ENCODE results near the gene PCDH9.

The PCDH9 gene

DNA sequence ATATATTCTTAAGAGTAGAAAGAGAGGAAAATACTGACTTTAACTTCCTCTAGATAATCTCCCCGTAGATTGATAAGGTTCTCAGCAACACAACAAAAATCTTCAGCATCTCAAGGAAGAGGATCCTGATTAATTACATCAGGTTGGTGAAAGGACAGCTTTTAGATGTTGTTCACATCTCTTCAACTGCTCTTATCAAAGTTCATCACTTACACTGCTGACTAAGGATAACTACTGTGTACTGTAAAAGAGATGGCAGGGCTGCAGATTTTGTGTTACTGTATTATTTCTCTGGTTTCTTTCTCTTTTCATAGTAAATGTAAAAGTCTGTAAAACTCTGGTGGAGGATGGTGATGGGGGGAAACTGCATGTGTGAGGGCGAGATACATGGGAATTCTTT lies 133.7 kb downstream of the PCDH9 start:
- H3K4me3 ChIP-seq (ENCODE audit: low read length) = no peak overlapping the region
- no peak overlapping the region for H3K9ac ChIP-seq (ENCODE audit: low read depth, low read length)
- H3K27ac ChIP-seq (ENCODE audit: low read depth, low read length) = no peak overlapping the region
- H3K4me1 ChIP-seq (ENCODE audit: insufficient read depth, low read length) = no peaks in the 10 kb centered on the region
- no peaks in the 10 kb centered on the region for H3K9me3 ChIP-seq (ENCODE audit: insufficient read depth, low read depth, low read length)
- no peaks in the 10 kb centered on the region for H3K27me3 ChIP-seq (ENCODE audit: insufficient read depth, low read length)
- 83% methylated on average over 1 of the region's 2 CpGs for WGBS
- no peaks in the 10 kb centered on the region for H3K36me3 ChIP-seq (ENCODE audit: insufficient read depth, low read length)

DNA sequence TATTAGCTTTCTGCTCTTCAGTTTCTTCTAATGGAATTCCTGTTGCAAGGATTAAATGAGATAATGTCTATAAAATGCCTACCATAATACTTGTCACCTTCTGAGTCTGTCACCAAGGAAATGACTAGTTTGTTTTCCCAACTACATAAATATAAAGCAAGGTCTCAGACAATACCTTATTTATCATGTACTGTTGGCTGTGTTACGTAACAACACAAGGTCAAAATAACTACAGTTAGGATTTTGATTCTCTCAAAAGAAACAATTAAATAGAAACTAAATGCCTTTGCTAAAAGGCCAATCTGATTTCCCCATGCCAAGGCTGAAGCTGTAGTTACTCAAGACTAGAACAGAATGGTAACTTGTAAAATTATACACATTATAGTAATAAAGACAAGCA lies 134.5 kb downstream of the PCDH9 start:
- H3K27ac ChIP-seq (ENCODE audit: low read depth, low read length) = no peak overlapping the region
- no peaks in the 10 kb centered on the region for H3K27me3 ChIP-seq (ENCODE audit: insufficient read depth, low read length)
- no peaks in the 10 kb centered on the region for H3K36me3 ChIP-seq (ENCODE audit: insufficient read depth, low read length)
- WGBS = 100% methylated on average over 1 of the region's 1 CpG
- no peak overlapping the region for H3K4me3 ChIP-seq (ENCODE audit: low read length)
- H3K9ac ChIP-seq (ENCODE audit: low read depth, low read length) = no peak overlapping the region
- no peaks in the 10 kb centered on the region for H3K4me1 ChIP-seq (ENCODE audit: insufficient read depth, low read length)
- no peaks in the 10 kb centered on the region for H3K9me3 ChIP-seq (ENCODE audit: insufficient read depth, low read depth, low read length)

DNA sequence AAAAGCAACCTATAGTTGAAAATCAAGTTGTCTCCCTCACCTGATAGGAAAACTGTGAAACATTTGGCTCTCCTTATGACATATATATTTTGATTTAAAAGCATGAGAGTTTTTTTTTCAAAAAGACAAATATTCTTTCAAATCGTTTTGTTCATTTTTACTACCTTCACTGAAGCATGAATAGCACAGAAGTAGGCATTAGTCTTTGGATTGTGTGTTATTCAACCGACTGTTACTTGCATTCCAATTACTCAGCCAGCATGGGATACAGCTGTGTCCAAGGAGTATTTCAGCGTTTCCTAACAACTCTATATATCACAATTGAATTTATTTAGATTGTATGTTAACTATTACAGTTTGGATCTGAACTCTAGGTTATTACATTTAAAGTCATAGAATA lies 135.2 kb downstream of the PCDH9 start:
- H3K27me3 ChIP-seq (ENCODE audit: insufficient read depth, low read length) = no peaks in the 10 kb centered on the region

DNA sequence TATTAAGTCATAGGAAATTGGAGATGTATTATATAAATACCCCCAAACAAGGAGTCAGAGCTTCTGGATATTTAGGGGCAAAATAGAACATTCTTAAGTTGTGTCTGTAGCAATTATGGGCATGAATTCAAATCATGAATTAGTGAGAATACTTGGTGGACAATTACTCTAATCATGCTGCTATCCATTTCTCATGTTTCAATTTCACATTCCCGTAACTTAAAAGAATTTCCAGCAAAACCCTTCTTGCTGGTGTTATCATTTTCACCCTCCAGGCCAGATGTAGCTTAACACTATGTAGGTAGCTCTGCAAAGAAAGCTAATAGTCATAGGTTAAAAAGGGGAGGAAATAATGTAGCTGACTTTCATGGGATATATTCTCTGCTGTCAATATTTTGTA lies 136.1 kb downstream of the PCDH9 start:
- Histone ChIP-seq H3K4me1 (ENCODE audit: insufficient read depth, low read length) (no peaks in the 10 kb centered on the region), H3K36me3 (ENCODE audit: insufficient read depth, low read length) (no peaks in the 10 kb centered on the region), H3K4me3 (ENCODE audit: low read length) (no peak overlapping the region), H3K9me3 (ENCODE audit: insufficient read depth, low read depth, low read length) (no peaks in the 10 kb centered on the region), H3K27me3 (ENCODE audit: insufficient read depth, low read length) (no peaks in the 10 kb centered on the region), H3K27ac (ENCODE audit: low read depth, low read length) (no peak overlapping the region), H3K9ac (ENCODE audit: low read depth, low read length) (no peak overlapping the region)
- WGBS = 86% methylated on average over 1 of the region's 1 CpG

More for the DNA sequence above, 135.2 kb downstream of the PCDH9 start:
- no peaks in the 10 kb centered on the region for H3K36me3 ChIP-seq (ENCODE audit: insufficient read depth, low read length)
- 100% methylated on average over 1 of the region's 3 CpGs for WGBS
- no peaks in the 10 kb centered on the region for H3K4me1 ChIP-seq (ENCODE audit: insufficient read depth, low read length)
- no peak overlapping the region for H3K9ac ChIP-seq (ENCODE audit: low read depth, low read length)
- H3K4me3 ChIP-seq (ENCODE audit: low read length) = no peak overlapping the region
- H3K9me3 ChIP-seq (ENCODE audit: insufficient read depth, low read depth, low read length) = no peaks in the 10 kb centered on the region
- no peak overlapping the region for H3K27ac ChIP-seq (ENCODE audit: low read depth, low read length)

DNA sequence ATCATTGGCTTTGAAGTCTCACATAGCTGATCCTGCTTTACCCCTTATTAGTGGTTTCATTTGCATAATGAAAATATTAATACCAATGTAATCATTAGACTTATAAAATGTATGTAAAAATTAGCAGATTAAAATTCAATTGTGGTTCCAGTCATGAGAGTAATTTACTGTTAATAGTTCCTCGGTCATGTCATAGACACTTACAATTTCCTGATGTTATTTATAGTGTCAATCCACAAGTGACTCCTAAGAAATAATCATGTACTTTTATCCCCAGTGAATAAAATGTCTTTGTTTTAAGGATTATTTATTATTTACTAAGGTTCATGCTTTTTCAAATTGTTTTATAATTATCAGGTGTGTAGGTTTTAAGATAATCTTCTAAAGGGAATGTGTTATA lies 138.5 kb downstream of the PCDH9 start:
- H3K36me3 ChIP-seq (ENCODE audit: insufficient read depth, low read length) = no peaks in the 10 kb centered on the region
- no peak overlapping the region for H3K9ac ChIP-seq (ENCODE audit: low read depth, low read length)
- no CpG with 5 or more reads among the region's 1 CpG for WGBS

DNA sequence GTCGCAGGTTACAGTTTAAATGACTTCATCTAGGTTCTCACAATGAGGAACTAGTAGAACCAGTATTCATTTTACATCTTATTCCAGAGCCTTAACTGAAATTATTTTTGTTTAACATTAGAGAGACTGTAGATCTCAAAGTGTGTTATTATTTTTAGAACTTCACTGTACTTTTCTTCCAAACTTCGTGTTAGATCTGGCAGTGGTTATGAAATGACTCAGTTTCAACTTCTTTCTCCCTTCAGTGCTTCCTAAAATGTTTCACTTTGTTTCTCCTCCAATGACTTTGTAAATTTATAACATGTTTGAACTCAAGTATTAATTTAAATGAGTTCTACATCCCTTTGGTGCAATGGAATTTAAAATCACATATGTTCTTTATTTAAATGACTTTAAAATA lies 139.3 kb downstream of the PCDH9 start:
- Histone ChIP-seq H3K27ac (ENCODE audit: low read depth, low read length) (no peak overlapping the region), H3K9ac (ENCODE audit: low read depth, low read length) (no peak overlapping the region), H3K4me1 (ENCODE audit: insufficient read depth, low read length) (no peaks in the 10 kb centered on the region), H3K9me3 (ENCODE audit: insufficient read depth, low read depth, low read length) (no peaks in the 10 kb centered on the region), H3K4me3 (ENCODE audit: low read length) (no peak overlapping the region), H3K27me3 (ENCODE audit: insufficient read depth, low read length) (no peaks in the 10 kb centered on the region), H3K36me3 (ENCODE audit: insufficient read depth, low read length) (no peaks in the 10 kb centered on the region)
- 100% methylated on average over 1 of the region's 2 CpGs for WGBS

More for the DNA sequence above, 138.5 kb downstream of the PCDH9 start:
- H3K27ac ChIP-seq (ENCODE audit: low read depth, low read length) = no peak overlapping the region
- H3K9me3 ChIP-seq (ENCODE audit: insufficient read depth, low read depth, low read length) = no peaks in the 10 kb centered on the region
- H3K27me3 ChIP-seq (ENCODE audit: insufficient read depth, low read length) = no peaks in the 10 kb centered on the region
- no peaks in the 10 kb centered on the region for H3K4me1 ChIP-seq (ENCODE audit: insufficient read depth, low read length)
- H3K4me3 ChIP-seq (ENCODE audit: low read length) = no peak overlapping the region

DNA sequence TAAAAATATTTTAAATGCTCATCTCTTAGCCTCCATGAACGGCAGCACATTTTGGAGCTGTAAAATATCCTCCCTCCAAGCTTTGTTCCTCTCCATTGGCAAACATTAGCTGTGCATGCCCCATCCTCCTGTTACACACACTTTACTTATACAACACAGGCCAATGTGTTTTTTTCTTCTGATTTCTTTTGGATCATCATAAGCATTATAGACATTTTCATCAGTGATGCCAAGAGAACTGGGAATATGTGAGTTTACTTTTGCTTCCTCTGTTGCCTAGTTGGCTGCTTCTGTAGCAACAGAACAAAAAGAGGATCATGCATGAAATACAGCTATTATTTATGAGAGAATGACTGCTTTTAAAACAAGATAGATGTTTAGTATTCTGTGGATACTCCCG lies 142.6 kb downstream of the PCDH9 start:
- H3K27ac ChIP-seq (ENCODE audit: low read depth, low read length) = no peak overlapping the region
- H3K27me3 ChIP-seq (ENCODE audit: insufficient read depth, low read length) = no peaks in the 10 kb centered on the region
- H3K36me3 ChIP-seq (ENCODE audit: insufficient read depth, low read length) = no peaks in the 10 kb centered on the region
- no peak overlapping the region for H3K4me3 ChIP-seq (ENCODE audit: low read length)
- 94% methylated on average over 2 of the region's 2 CpGs for WGBS
- H3K9me3 ChIP-seq (ENCODE audit: insufficient read depth, low read depth, low read length) = no peaks in the 10 kb centered on the region
- H3K4me1 ChIP-seq (ENCODE audit: insufficient read depth, low read length) = no peaks in the 10 kb centered on the region
- no peak overlapping the region for H3K9ac ChIP-seq (ENCODE audit: low read depth, low read length)

DNA sequence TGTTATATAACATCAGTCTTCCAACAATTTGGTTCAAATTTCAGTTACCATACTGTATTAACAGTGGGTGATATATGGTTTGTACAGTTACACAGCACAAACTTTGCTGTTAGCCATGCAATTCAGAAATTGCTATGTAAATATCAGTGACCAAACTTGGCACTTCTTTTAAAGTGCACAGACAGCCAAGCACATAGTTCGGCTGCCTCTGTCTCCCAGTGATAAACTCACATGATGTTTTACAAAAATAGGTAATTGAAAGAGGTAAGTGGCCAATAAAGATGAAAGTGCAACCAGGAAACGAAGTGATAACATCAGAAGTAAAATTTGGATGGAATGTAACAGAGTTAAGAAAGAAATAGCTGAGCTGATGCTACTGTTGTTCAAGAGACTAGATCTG lies 143.9 kb downstream of the PCDH9 start:
- Histone ChIP-seq H3K36me3 (ENCODE audit: insufficient read depth, low read length) (no peaks in the 10 kb centered on the region), H3K4me3 (ENCODE audit: low read length) (no peak overlapping the region), H3K27me3 (ENCODE audit: insufficient read depth, low read length) (no peaks in the 10 kb centered on the region), H3K4me1 (ENCODE audit: insufficient read depth, low read length) (no peaks in the 10 kb centered on the region), H3K9ac (ENCODE audit: low read depth, low read length) (no peak overlapping the region), H3K9me3 (ENCODE audit: insufficient read depth, low read depth, low read length) (no peaks in the 10 kb centered on the region), H3K27ac (ENCODE audit: low read depth, low read length) (no peak overlapping the region)
- WGBS = 88% methylated on average over 2 of the region's 2 CpGs

DNA sequence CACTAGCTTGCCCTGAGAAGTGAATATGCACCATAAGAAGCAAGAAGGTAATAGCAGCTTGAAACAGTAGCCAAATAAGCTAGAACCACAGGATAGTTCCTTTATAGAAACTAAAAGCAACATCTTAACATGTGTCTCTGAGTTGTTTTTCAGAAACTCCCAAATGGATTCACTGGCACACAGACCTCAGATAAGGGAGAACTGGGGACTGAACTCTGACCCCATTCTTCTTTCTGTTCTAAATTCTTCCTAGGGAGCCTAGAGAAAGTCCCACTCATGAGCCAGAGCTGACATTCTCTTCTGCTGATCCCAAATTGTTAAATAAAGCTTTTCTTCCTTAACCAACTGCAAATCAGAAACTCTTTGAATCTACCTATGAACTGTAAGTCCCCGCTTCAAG lies 146.1 kb downstream of the PCDH9 start:
- no peak overlapping the region for H3K9ac ChIP-seq (ENCODE audit: low read depth, low read length)
- no peaks in the 10 kb centered on the region for H3K36me3 ChIP-seq (ENCODE audit: insufficient read depth, low read length)
- 96% methylated on average over 1 of the region's 1 CpG for WGBS
- no peaks in the 10 kb centered on the region for H3K27me3 ChIP-seq (ENCODE audit: insufficient read depth, low read length)
- H3K27ac ChIP-seq (ENCODE audit: low read depth, low read length) = no peak overlapping the region
- no peak overlapping the region for H3K4me3 ChIP-seq (ENCODE audit: low read length)
- no peaks in the 10 kb centered on the region for H3K4me1 ChIP-seq (ENCODE audit: insufficient read depth, low read length)
- H3K9me3 ChIP-seq (ENCODE audit: insufficient read depth, low read depth, low read length) = no peaks in the 10 kb centered on the region

DNA sequence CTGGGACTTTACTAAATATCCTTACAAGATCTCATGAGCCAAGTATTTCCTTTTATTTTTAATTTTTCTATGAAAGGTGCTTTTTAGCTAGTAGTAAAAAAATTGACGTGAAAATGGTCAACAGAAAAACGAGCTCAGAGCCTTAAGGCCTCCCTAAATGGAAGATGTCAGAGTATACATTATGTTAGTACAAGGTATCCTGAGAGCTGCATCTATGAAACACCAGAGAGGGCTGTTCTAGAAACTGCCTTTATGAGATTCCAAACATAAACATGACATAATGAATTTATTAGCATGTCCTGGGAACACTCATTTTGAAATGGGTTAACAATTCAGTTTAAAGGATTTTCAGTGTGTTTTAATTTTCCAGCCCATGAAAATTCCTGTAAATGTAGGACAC lies 146.6 kb downstream of the PCDH9 start:
- Histone ChIP-seq H3K36me3 (ENCODE audit: insufficient read depth, low read length) (no peaks in the 10 kb centered on the region), H3K9ac (ENCODE audit: low read depth, low read length) (no peak overlapping the region), H3K9me3 (ENCODE audit: insufficient read depth, low read depth, low read length) (no peaks in the 10 kb centered on the region), H3K4me3 (ENCODE audit: low read length) (no peak overlapping the region), H3K27ac (ENCODE audit: low read depth, low read length) (no peak overlapping the region), H3K4me1 (ENCODE audit: insufficient read depth, low read length) (no peaks in the 10 kb centered on the region), H3K27me3 (ENCODE audit: insufficient read depth, low read length) (no peaks in the 10 kb centered on the region)
- 92% methylated on average over 2 of the region's 2 CpGs for WGBS

DNA sequence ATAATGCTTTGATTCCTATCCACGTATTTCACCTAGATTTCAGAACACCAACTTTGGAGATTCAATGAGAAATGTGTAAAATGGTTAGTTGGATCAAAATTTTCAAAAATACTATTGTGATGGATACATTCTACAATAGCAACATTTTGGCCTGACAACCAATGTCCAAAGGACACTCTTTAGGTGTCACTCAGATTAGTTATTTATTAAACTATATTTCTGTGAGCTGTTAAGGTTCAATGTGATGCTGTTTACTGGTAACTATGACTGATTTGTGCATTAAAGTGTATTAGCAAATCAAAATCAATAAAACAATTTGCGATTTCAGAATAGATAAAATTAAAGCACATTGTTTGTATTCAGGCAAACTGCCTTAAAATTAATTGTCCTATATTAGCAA lies 149.8 kb downstream of the PCDH9 start:
- WGBS = no CpG with 5 or more reads among the region's 2 CpGs
- Histone ChIP-seq H3K4me1 (ENCODE audit: insufficient read depth, low read length) (no peaks in the 10 kb centered on the region), H3K9ac (ENCODE audit: low read depth, low read length) (no peak overlapping the region)

DNA sequence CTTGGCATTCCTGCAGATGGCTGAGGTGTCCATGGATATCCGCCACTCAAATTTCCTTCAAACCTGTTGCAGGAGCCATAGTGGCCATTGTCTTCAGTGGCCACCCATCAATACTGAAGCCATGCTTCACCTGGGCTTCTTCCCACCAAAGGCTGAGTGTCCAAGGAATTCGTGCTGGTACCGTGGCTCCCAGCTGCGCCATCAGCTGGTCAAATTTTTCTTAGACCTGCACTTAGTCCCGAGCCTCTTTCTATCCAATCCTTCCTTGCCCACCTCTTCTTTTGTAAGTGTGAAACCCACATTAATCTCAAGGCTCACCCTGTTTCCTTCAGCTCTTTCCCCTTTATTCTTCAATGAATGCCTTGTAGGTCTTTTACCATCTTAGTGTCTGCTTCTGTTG lies 152.1 kb downstream of the PCDH9 start:
- Histone ChIP-seq H3K9me3 (ENCODE audit: insufficient read depth, low read depth, low read length) (no peaks in the 10 kb centered on the region), H3K4me3 (ENCODE audit: low read length) (no peak overlapping the region), H3K9ac (ENCODE audit: low read depth, low read length) (no peak overlapping the region), H3K36me3 (ENCODE audit: insufficient read depth, low read length) (no peaks in the 10 kb centered on the region), H3K27ac (ENCODE audit: low read depth, low read length) (no peak overlapping the region), H3K27me3 (ENCODE audit: insufficient read depth, low read length) (no peaks in the 10 kb centered on the region), H3K4me1 (ENCODE audit: insufficient read depth, low read length) (no peaks in the 10 kb centered on the region)
- 92% methylated on average over 5 of the region's 5 CpGs for WGBS

More for the DNA sequence above, 149.8 kb downstream of the PCDH9 start:
- Histone ChIP-seq H3K4me3 (ENCODE audit: low read length) (no peak overlapping the region), H3K36me3 (ENCODE audit: insufficient read depth, low read length) (no peaks in the 10 kb centered on the region), H3K27me3 (ENCODE audit: insufficient read depth, low read length) (no peaks in the 10 kb centered on the region), H3K9me3 (ENCODE audit: insufficient read depth, low read depth, low read length) (no peaks in the 10 kb centered on the region), H3K27ac (ENCODE audit: low read depth, low read length) (no peak overlapping the region)

Data from HUES64 (cell line).